IMR-90 (cell line): ENCODE data around the gene ARHGEF12. TPM values are rescaled to one million over a fixed set of nuclear protein-coding genes. Genes with fewer than 3 reads are reported as not detected.

Source experiments
- ATAC-seq: fragments of 200-7000 bp; cut with Tn5 transposase; 2 replicates; pipeline ENCODE4 v1.9.1; 2020; ENCODE audit warnings: low read depth, mild to moderate bottlenecking, moderate library complexity
- Bru-seq: library from RNA; stranded (reverse); fragments of 400-500 nt; gene quantifications from one replicate; lab custom pipeline; 2021; lab: Mats Ljungman, UMichigan
- BruChase-seq, 2 experiments: library from RNA; stranded (reverse); fragments of 400-500 nt; gene quantifications; one replicate each; lab custom pipeline; 2021; lab: Mats Ljungman, UMichigan
- BruUV-seq: library from RNA; stranded (reverse); fragments of 400-500 nt; replicated peaks from 2 replicates; lab custom pipeline; 2021; lab: Mats Ljungman, UMichigan
- CTCF ChIA-PET: fragments of 300-600 bp; formaldehyde crosslinking; extraction: SDS; loops from one replicate; lab custom pipeline; 2021; ENCODE audit warnings: antibody characterized with exemption; lab: Yijun Ruan, JAX
- POLR2A ChIA-PET: fragments of 300-600 bp; sonication (Branson Sonifier 250); formaldehyde crosslinking; loops from one replicate; lab custom pipeline; 2022; ENCODE audit warnings: antibody characterized with exemption; ENCODE audit not compliant: unreplicated experiment; lab: Charles Lee
- DNase-seq: peaks from one replicate; pipeline ENCODE4 v3.0.0; 2013
- H2AFZ ChIP-seq: replicated peaks from 2 replicates; pipeline ENCODE3; 2013; ENCODE audit warnings: low read length, mild to moderate bottlenecking; ENCODE audit not compliant: poor library complexity
- H2AK5ac ChIP-seq: 2 replicates; pipeline ENCODE4 v1.6.1; 2013; ENCODE audit warnings: low read depth, low read length, inconsistent platforms
- H2AK9ac ChIP-seq: replicated peaks from 2 replicates; pipeline ENCODE3; 2013; ENCODE audit warnings: mild to moderate bottlenecking, low read depth, low read length, moderate library complexity; ENCODE audit not compliant: poor library complexity
- H2BK120ac ChIP-seq: 2 replicates; pipeline ENCODE4 v1.6.1; 2013; ENCODE audit warnings: low read depth, low read length, inconsistent platforms
- H2BK15ac ChIP-seq: 3 replicates; pipeline ENCODE4 v1.6.1; 2013; ENCODE audit warnings: low read depth, low read length, inconsistent platforms
- H2BK20ac ChIP-seq: 2 replicates; pipeline ENCODE4 v1.6.1; 2013; ENCODE audit warnings: low read depth, mild to moderate bottlenecking, inconsistent platforms, low read length, moderate library complexity
- H2BK5ac ChIP-seq: 2 replicates; pipeline ENCODE4 v1.6.1; 2013; ENCODE audit warnings: mild to moderate bottlenecking, low read depth, low read length, inconsistent platforms; ENCODE audit not compliant: poor library complexity, severe bottlenecking
- H3K14ac ChIP-seq: replicated peaks from 2 replicates; pipeline ENCODE4 v1.6.1; 2013; ENCODE audit warnings: low read depth, low read length, inconsistent platforms
- H3K18ac ChIP-seq: 2 replicates; pipeline ENCODE4 v1.6.1; 2013; ENCODE audit warnings: low read depth, low read length, control low read depth
- H3K23ac ChIP-seq: 2 replicates; pipeline ENCODE4 v1.6.1; 2013; ENCODE audit warnings: low read depth, low read length, inconsistent platforms
- H3K27ac ChIP-seq: 2 replicates; pipeline ENCODE4 v1.5.1; 2013; ENCODE audit warnings: mild to moderate bottlenecking, control low read depth, low read length; ENCODE audit not compliant: insufficient read depth
- H3K27me3 ChIP-seq: 2 replicates; pipeline ENCODE4 v1.6.1; 2013; ENCODE audit warnings: low read length; ENCODE audit not compliant: control insufficient read depth, insufficient read depth
- H3K36me3 ChIP-seq: 2 replicates; pipeline ENCODE4 v1.6.1; 2013; ENCODE audit warnings: low read length, mixed read lengths; ENCODE audit not compliant: control insufficient read depth, insufficient read depth
- H3K4ac ChIP-seq: 2 replicates; pipeline ENCODE4 v1.6.1; 2013; ENCODE audit warnings: low read depth, low read length, inconsistent platforms
- H3K4me1 ChIP-seq: 2 replicates; pipeline ENCODE4 v1.6.1; 2013; ENCODE audit warnings: low read length, mixed read lengths; ENCODE audit not compliant: control insufficient read depth, insufficient read depth
- H3K4me2 ChIP-seq: 2 replicates; pipeline ENCODE4 v1.6.1; 2013; ENCODE audit warnings: low read depth, mild to moderate bottlenecking, control low read depth, low read length, moderate library complexity
- H3K4me3 ChIP-seq: 2 replicates; pipeline ENCODE4 v1.5.1; 2013; ENCODE audit warnings: low read depth, mild to moderate bottlenecking, control low read depth, low read length, moderate library complexity; ENCODE audit not compliant: insufficient read depth
- H3K56ac ChIP-seq: 2 replicates; pipeline ENCODE4 v1.6.1; 2013; ENCODE audit warnings: low read length, inconsistent platforms; ENCODE audit not compliant: insufficient read depth; ENCODE audit errors: extremely low read depth
- H3K79me1 ChIP-seq, 2 experiments: 2 replicates each; pipeline ENCODE4 v1.6.1; 2013; ENCODE audit warnings: low read length in 2 of 2, inconsistent platforms in 1 of 2, low read depth in 1 of 2
- H3K9ac ChIP-seq: 2 replicates; pipeline ENCODE4 v1.6.1; 2013; ENCODE audit warnings: low read depth, low read length, control low read depth
- H3K9me1 ChIP-seq: 2 replicates; pipeline ENCODE4 v1.6.1; 2013; ENCODE audit warnings: low read length, inconsistent platforms; ENCODE audit not compliant: insufficient read depth
- H3K9me3 ChIP-seq: 2 replicates; pipeline ENCODE4 v1.6.1; 2013; ENCODE audit warnings: low read length; ENCODE audit not compliant: control insufficient read depth, insufficient read depth
- H4K20me1 ChIP-seq: 2 replicates; pipeline ENCODE4 v1.6.1; 2013; ENCODE audit warnings: low read length, inconsistent platforms; ENCODE audit not compliant: insufficient read depth
- H4K5ac ChIP-seq: 2 replicates; pipeline ENCODE4 v1.6.1; 2013; ENCODE audit warnings: mild to moderate bottlenecking, low read depth, low read length, control low read depth
- H4K8ac ChIP-seq, 2 experiments: 2 replicates each; pipeline ENCODE4 v1.6.1; 2013; ENCODE audit warnings: low read depth in 2 of 2, low read length in 2 of 2, control low read depth in 1 of 2, inconsistent platforms in 1 of 2
- H4K91ac ChIP-seq: 2 replicates; pipeline ENCODE4 v1.6.1; 2013; ENCODE audit warnings: low read depth, low read length, inconsistent platforms; ENCODE audit not compliant: insufficient read depth
- BHLHE40 ChIP-seq: fragments of 150-350 bp; IDR thresholded peaks from 2 replicates; pipeline ENCODE4 v1.6.1; 2016; ENCODE audit warnings: mild to moderate bottlenecking, low read depth, low read length
- CHD1 ChIP-seq: IDR thresholded peaks from 2 replicates; pipeline ENCODE4 v1.6.1; 2012; ENCODE audit warnings: low read depth, low read length, improper control_type of control experiment
- ELK1 ChIP-seq: fragments of 150-350 bp; IDR thresholded peaks from 2 replicates; pipeline ENCODE4 v1.6.1; 2016; ENCODE audit warnings: low read depth, mild to moderate bottlenecking, low read length, moderate library complexity, borderline replicate concordance
- FOS ChIP-seq: fragments of 150-350 bp; IDR thresholded peaks from 2 replicates; pipeline ENCODE4 v1.6.1; 2016; ENCODE audit warnings: low read depth, low read length
- MXI1 ChIP-seq: IDR thresholded peaks from 2 replicates; pipeline ENCODE4 v1.6.1; 2012; ENCODE audit warnings: low read depth, mild to moderate bottlenecking, low read length, moderate library complexity, borderline replicate concordance
- NFE2L2 ChIP-seq: fragments of 150-350 bp; IDR thresholded peaks from 2 replicates; pipeline ENCODE4 v1.6.1; 2016; ENCODE audit warnings: low read depth, mild to moderate bottlenecking, low read length
- POLR2A ChIP-seq: IDR thresholded peaks from 2 replicates; pipeline ENCODE4 v1.6.1; 2012; ENCODE audit warnings: mild to moderate bottlenecking, low read depth, low read length
- RAD21 ChIP-seq: IDR thresholded peaks from 2 replicates; pipeline ENCODE4 v1.6.1; 2012; ENCODE audit warnings: low read length, improper control_type of control experiment
- RCOR1 ChIP-seq: IDR thresholded peaks from 2 replicates; pipeline ENCODE4 v1.6.1; 2012; ENCODE audit warnings: mild to moderate bottlenecking, low read length, improper control_type of control experiment; ENCODE audit not compliant: insufficient replicate concordance
- RFX5 ChIP-seq: IDR thresholded peaks from 2 replicates; pipeline ENCODE4 v1.8.0; 2012; ENCODE audit warnings: low read depth, mild to moderate bottlenecking, low read length, moderate library complexity
- SMC3 ChIP-seq: fragments of 150-350 bp; IDR thresholded peaks from 2 replicates; pipeline ENCODE4 v1.6.1; 2016; ENCODE audit warnings: low read depth, mild to moderate bottlenecking, antibody characterized with exemption, low read length, moderate library complexity
- USF2 ChIP-seq: fragments of 150-350 bp; IDR thresholded peaks from 2 replicates; pipeline ENCODE4 v1.6.1; 2017; ENCODE audit warnings: mild to moderate bottlenecking, antibody characterized with exemption, low read length, low read depth
- WGBS, 2 experiments: methylation state at CpG; one replicate each; pipeline versions ENCODE4 v1.1.5 to v1.1.7; 2013; ENCODE audit warnings: missing lambda C conversion rate in 2 of 2; ENCODE audit not compliant: insufficient read length in 1 of 2; ENCODE audit errors: extremely low coverage in 2 of 2; 5-methylcytosine and 5-hydroxymethylcytosine counted together
- dilution Hi-C: fragments of 300-500 bp; cut with HindIII; formaldehyde crosslinking; loops from one replicate; pipeline ENCODE4 v1.14.3; 2018; ENCODE audit warnings: low sequenced_read_pairs; ENCODE audit not compliant: unreplicated experiment
- in situ Hi-C: fragments of 300-500 bp; cut with MboI; formaldehyde crosslinking; loops from 3 replicates; pipeline ENCODE4 v1.14.3; 2019; ENCODE audit warnings: low sequenced_read_pairs, inconsistent platforms, mixed read lengths
- intact Hi-C: fragments of 100-400 bp; cut with micrococcal nuclease; formaldehyde crosslinking; loops from 2 replicates; pipeline ENCODE4 v1.10.0; 2022
- long read RNA-seq: library from polyadenylated mRNA; unstranded; transcript quantifications from one replicate; pipeline ENCODE4 v2.0.0, GENCODE V29; 2021; ENCODE audit not compliant: unreplicated experiment
- polyA plus RNA-seq, 3 experiments: library from polyadenylated mRNA; depleted of rRNA; stranded (reverse); fragments of >200 nt; gene quantifications; 2 replicates each; pipeline ENCODE4 v1.2.3, GENCODE V29; 2012; ENCODE audit warnings: low replicate concordance in 1 of 3
- total RNA-seq: library from RNA; depleted of rRNA; stranded (reverse); fragments of >200 nt; gene quantifications from 2 replicates; pipeline ENCODE4 v1.2.3, GENCODE V29; 2012; rRNA removed

ARHGEF12 gene
- total RNA-seq = 115 and 131 TPM in 2 replicates
- 20.0 and 25.5 TPM in 2 replicates for polyA plus RNA-seq (2012; rRNA removed)
- polyA plus RNA-seq (2012; cell fraction: cytosol; rRNA removed) = 4.8 and 7.0 TPM in 2 replicates
- polyA plus RNA-seq (2012; cell fraction: nucleus; rRNA removed; ENCODE audit: low replicate concordance) = 4.6 and 29.2 TPM in 2 replicates
- percentile 96 among the genes with signal in this experiment for Bru-seq, nascent RNA
- BruChase-seq, experiment 1, labeled RNA remaining after a 6-hour chase = percentile 96 among the genes with signal in this experiment
- BruChase-seq, experiment 2, labeled RNA remaining after a 2-hour chase = percentile 96 among the genes with signal in this experiment
- long read RNA-seq, partial matches to known transcripts = 18 of 34 reads
- long read RNA-seq, other reads (novel, unspliced or antisense) = 16 of 34 reads

- Histone ChIP-seq H2AK9ac (peak within 1 kb of the TSS; percentile 88), H2BK20ac (0 out of 2 replicates have a peak within 1 kb of the TSS, but pooled peaks have one; percentile 30), H2BK120ac (peak within 1 kb of the TSS; percentile 82), H3K9ac (peak within 1 kb of the TSS; percentile 96), H3K4me3 (peak within 1 kb of the TSS; percentile 93), H2BK5ac (peak within 1 kb of the TSS; percentile 87), H3K23ac (peak within 1 kb of the TSS; percentile 76), H3K27ac (peak within 1 kb of the TSS; percentile 92), H3K9me1 (no peaks in the 10 kb centered on the region), H4K5ac (peak within 1 kb of the TSS; percentile 51), H3K4ac (peak within 1 kb of the TSS; percentile 95), H3K79me1 (peaks cover 3 to 21% of the 10 kb centered on the region in 2 experiments; a peak in 3 of 4 replicates), H3K36me3 (no peaks in the 10 kb centered on the region), H4K8ac (peak within 1 kb of the TSS; percentile 17 to 77; a peak in 3 of 4 replicates), H4K91ac (peak within 1 kb of the TSS; percentile 86), H3K14ac (peak within 1 kb of the TSS; percentile 98), H3K56ac (peak within 1 kb of the TSS; percentile 94), H2AK5ac (peak within 1 kb of the TSS; percentile 88), H4K20me1 (peaks cover 41% of the 10 kb centered on the region), H3K9me3 (no peaks in the 10 kb centered on the region), H3K18ac (peak within 1 kb of the TSS; percentile 76), H2AFZ (peak within 1 kb of the TSS; percentile 94), H3K4me1 (peaks cover 6% of the 10 kb centered on the region), H3K27me3 (no peaks in the 10 kb centered on the region), H3K4me2 (peak within 1 kb of the TSS; percentile 100), H2BK15ac (peak within 1 kb of the TSS; percentile 37; the same call in 1 of the 3 replicates)
- WGBS, 2 experiments = 0% methylated on average over 41 of the region's 92 CpGs; no CpG with 5 or more reads in 1 of the 2 experiments
- BruUV-seq = no TSS peak
- ChIA-PET CTCF (interaction anchor here (0.6 to 1.0 kb wide), 4 partner anchors 10 to 701 kb away, joined by 3 to 6 read pairs (median 3); no protein-coding TSS in a partner anchor), POLR2A (interaction anchor here (0.6 to 1.5 kb wide), 2 partner anchors 9 to 11 kb away, joined by 3 to 24 read pairs; partner anchors contain the start of gene TLCD5)
- DNase-seq (peak; percentile 97), ATAC-seq (peak; percentile 61)
- in situ Hi-C loops = loop anchor here (25.0 kb wide), 1 partner anchor 101 kb away; no protein-coding TSS in a partner anchor
- dilution Hi-C loops = no loop called here
- intact Hi-C loops = loop anchor here (1.0 to 10.0 kb wide), 8 partner anchors 51 to 1259 kb away; no protein-coding TSS in a partner anchor
- TF ChIP-seq ELK1 (no peak), MXI1 (peak; percentile 30; the same call in 1 of the 2 replicates), POLR2A (peak; percentile 73), NFE2L2 (peak; percentile 25; the same call in 1 of the 2 replicates), USF2 (no peak), RCOR1 (peak; percentile 57), RFX5 (no peak), SMC3 (no peak; the same call in 1 of the 2 replicates), FOS (0 out of 2 replicates have a peak, but pooled peaks have one; percentile 11), CHD1 (no peak), RAD21 (no peak), BHLHE40 (no peak)
These were observed at the start of gene ARHGEF12 for GRCh38 chr11:120335908-120336640. Gene ARHGEF12, plus strand, starts transcription at chr11:120336413. Its CDS starts 831 bp downstream, at chr11:120337244.
